ENCODE measurements around the gene AOX1.
"Not testable (repeated sequence)": the region's sequence is repeated elsewhere in the genome, so short reads cannot be mapped to it uniquely, and the experiment has no call there.

The AOX1 gene

GRCh38 chr2:200585730-200586643, at the start of gene AOX1:
AOX1 (plus strand) TSS chr2:200586014; CDS start chr2:200586109, 95 bp downstream.
- Histone ChIP-seq H3K27me3 (no peaks in the 10 kb centered on the region), H3K27ac (peak within 1 kb of the TSS; percentile 69 to 73), H3K9me3 (no peaks in the 10 kb centered on the region), H3K36me3 (no peaks in the 10 kb centered on the region), H3K4me3 (peak within 1 kb of the TSS; percentile 58 to 71), H3K4me1 (peaks cover 0 to 6% (median 2%) of the 10 kb centered on the region in 4 donors)
- peak; percentile 85 to 86 for DNase-seq
- intact Hi-C loops (cut with DNase I; ENCODE audit: low total_unique reads): no loop called here
- TF ChIP-seq CTCF (IDR thresholded peaks at IDR 0.05): no peak

- no peak for DNase-seq
- H3K27me3 ChIP-seq: no peaks in the 10 kb centered on the region
- no peaks in the 10 kb centered on the region for H3K36me3 ChIP-seq
- H3K4me3 ChIP-seq: no peak overlapping the region
- TF ChIP-seq CTCF (IDR thresholded peaks at IDR 0.05): no peak
- H3K4me1 ChIP-seq: no peaks in the 10 kb centered on the region
- no peaks in the 10 kb centered on the region for H3K9me3 ChIP-seq
- no peak overlapping the region for H3K27ac ChIP-seq
- intact Hi-C loops (cut with DNase I; ENCODE audit: low total_unique reads): no loop called here
Observed at GRCh38 chr2:200538139-200538538, 47.7 kb upstream of the AOX1 start.

GRCh38 chr2:200540793-200541192, 45.0 kb upstream of the AOX1 start:
- Histone ChIP-seq H3K27me3 (no peaks in the 10 kb centered on the region), H3K9me3 (no peaks in the 10 kb centered on the region), H3K36me3 (no peaks in the 10 kb centered on the region), H3K4me1 (no peaks in the 10 kb centered on the region), H3K27ac (no peak overlapping the region), H3K4me3 (no peak overlapping the region)
- TF ChIP-seq CTCF (IDR thresholded peaks at IDR 0.05): no peak
- no peak for DNase-seq
- intact Hi-C loops (cut with DNase I; ENCODE audit: low total_unique reads): no loop called here

- intact Hi-C loops (cut with DNase I; ENCODE audit: low total_unique reads); DNase-seq: not testable (repeated sequence)
Observed at GRCh38 chr2:200566596-200566995, 19.2 kb upstream of the AOX1 start.

GRCh38 chr2:200567932-200568331, 17.9 kb upstream of the AOX1 start:
- intact Hi-C loops (cut with DNase I; ENCODE audit: low total_unique reads): no loop called here
- DNase-seq: no peak
- Histone ChIP-seq H3K27me3 (no peaks in the 10 kb centered on the region), H3K4me1 (no peaks in the 10 kb centered on the region), H3K4me3 (no peak overlapping the region), H3K27ac (no peak overlapping the region), H3K36me3 (no peaks in the 10 kb centered on the region), H3K9me3 (no peaks in the 10 kb centered on the region)
- no peak for TF ChIP-seq CTCF (IDR thresholded peaks at IDR 0.05)

More at GRCh38 chr2:200566596-200566995, 19.2 kb upstream of the AOX1 start:
- H3K4me3 ChIP-seq, H3K36me3 ChIP-seq, H3K27ac ChIP-seq, H3K4me1 ChIP-seq, H3K9me3 ChIP-seq, H3K27me3 ChIP-seq: not testable (repeated sequence)

- Histone ChIP-seq H3K27me3 (no peaks in the 10 kb centered on the region), H3K4me3 (no peak overlapping the region), H3K36me3 (no peaks in the 10 kb centered on the region), H3K27ac (no peak overlapping the region), H3K4me1 (no peaks in the 10 kb centered on the region), H3K9me3 (no peaks in the 10 kb centered on the region)
- no peak for TF ChIP-seq CTCF (IDR thresholded peaks at IDR 0.05)
- intact Hi-C loops (cut with DNase I; ENCODE audit: low total_unique reads): no loop called here
- DNase-seq: no peak
Observed at GRCh38 chr2:200575957-200576356, 9.9 kb upstream of the AOX1 start.
